Stimulated activated CD8-positive, alpha-beta memory T cell treated with anti-CD3 and anti-CD28 coated beads, Interleukin-4, amount 100 ng/mL, for 4 hours (primary cell): Measurements from ENCODE around the gene SCAF11.

Source experiments
- DNase-seq, 2 donors: peaks; one replicate each; pipeline ENCODE4 v3.0.0-alpha.2; 2020; ENCODE audit warnings: low read depth in 2 of 2, low spot score in 1 of 2

SCAF11 gene

GRCh38 chr12:45915405-45915804, 75.0 kb downstream of the SCAF11 start:
- DNase-seq, result no peak

- no peak for DNase-seq
Observed at GRCh38 chr12:45914090-45914489, 76.3 kb downstream of the SCAF11 start.

- DNase-seq, result no peak
Observed at GRCh38 chr12:45913631-45914030, 76.7 kb downstream of the SCAF11 start.

- no peak for DNase-seq
Observed at GRCh38 chr12:45912774-45913173, 77.6 kb downstream of the SCAF11 start.

GRCh38 chr12:45909041-45909713, 81.2 kb downstream of the SCAF11 start:
- no peak for DNase-seq

GRCh38 chr12:45907955-45908354, 82.4 kb downstream of the SCAF11 start:
- no peak for DNase-seq

GRCh38 chr12:45898094-45898493, 92.3 kb downstream of the SCAF11 start:
- no peak for DNase-seq

GRCh38 chr12:45895961-45896360, 94.4 kb downstream of the SCAF11 start:
- no peak for DNase-seq

GRCh38 chr12:45893240-45893639, 97.1 kb downstream of the SCAF11 start:
- no peak for DNase-seq

- no peak for DNase-seq
Observed at GRCh38 chr12:45890276-45890675, 100.1 kb downstream of the SCAF11 start.

- no peak for DNase-seq
Observed at GRCh38 chr12:45887544-45887943, 102.8 kb downstream of the SCAF11 start.

GRCh38 chr12:45886685-45887084, 103.7 kb downstream of the SCAF11 start:
- no peak for DNase-seq

- no peak for DNase-seq
Observed at GRCh38 chr12:45883187-45883586, 107.2 kb downstream of the SCAF11 start.

GRCh38 chr12:45880533-45880932, 109.8 kb downstream of the SCAF11 start:
- DNase-seq, result no peak

- no peak for DNase-seq
Observed at GRCh38 chr12:45879363-45879895, 110.9 kb downstream of the SCAF11 start.

- DNase-seq, result no peak
Observed at GRCh38 chr12:45878630-45879255, 111.6 kb downstream of the SCAF11 start.

- DNase-seq, result no peak
Observed at GRCh38 chr12:45877069-45877468, 113.3 kb downstream of the SCAF11 start.

- no peak for DNase-seq
Observed at GRCh38 chr12:45872446-45872845, 117.9 kb downstream of the SCAF11 start.
